ENCODE data around the gene TMEM120B. TPM values are rescaled to one million over a fixed set of nuclear protein-coding genes. Genes with fewer than 3 reads are reported as not detected.
"Not testable (repeated sequence)": the region's sequence is repeated elsewhere in the genome, so short reads cannot be mapped to it uniquely, and the experiment has no call there.

TMEM120B gene
- total RNA-seq (2014; rRNA removed; shearing (Covaris generic)) (9.3 and 12.4 TPM in 2 replicates), total RNA-seq (2022) (20.5 and 21.5 TPM in 2 replicates), Bru-seq, nascent RNA (percentile 59 among the genes with signal in this experiment), BruChase-seq, experiment 1, labeled RNA remaining after a 6-hour chase (percentile 76 among the genes with signal in this experiment), BruChase-seq, experiment 2, labeled RNA remaining after a 2-hour chase (percentile 69 among the genes with signal in this experiment)
- long read RNA-seq, full-length matches to known transcripts = 7 of 26 reads
- long read RNA-seq, partial matches to known transcripts = 3 of 26 reads
- long read RNA-seq, other reads (novel, unspliced or antisense) = 16 of 26 reads

DNA sequence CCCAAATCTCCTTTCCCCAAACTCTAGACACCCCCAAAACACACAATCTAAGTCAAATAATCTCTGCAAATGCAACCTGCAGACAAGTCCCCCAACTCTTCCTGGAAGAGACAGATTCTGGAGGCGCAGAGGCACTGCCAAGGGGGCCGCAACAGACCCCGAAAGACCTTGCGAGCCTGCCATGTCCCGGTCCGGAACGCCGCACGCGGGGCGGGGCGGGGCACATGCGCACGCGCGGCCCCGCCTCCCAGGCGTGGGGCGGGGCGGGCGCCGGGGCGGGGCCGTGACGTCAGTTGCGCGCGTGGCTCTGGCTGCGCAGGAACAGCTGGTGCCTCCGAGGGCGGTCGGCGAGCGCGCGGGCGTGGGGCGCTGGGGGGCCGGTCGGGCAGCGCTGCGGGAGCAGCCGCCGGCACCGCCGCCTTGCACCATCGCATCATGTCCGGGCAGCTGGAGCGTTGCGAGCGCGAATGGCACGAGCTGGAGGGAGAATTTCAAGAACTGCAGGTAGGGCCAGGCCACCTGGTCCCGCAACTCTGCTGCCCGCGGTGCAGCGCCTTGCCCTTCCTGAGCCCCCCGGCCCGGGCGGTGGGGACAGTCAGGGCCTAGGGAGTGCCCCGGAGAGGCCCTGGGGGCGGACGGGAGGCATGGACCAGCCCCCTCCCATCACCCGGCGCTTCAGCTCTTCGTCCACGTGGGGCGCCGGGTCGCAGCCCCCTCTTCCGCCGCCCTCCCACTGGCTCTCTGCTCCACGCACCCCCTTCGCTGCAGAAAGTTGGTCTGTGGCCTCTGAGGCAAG, at the start of gene TMEM120B:
TSS of gene TMEM120B (plus strand) at position 292 of the 796 bp plus-strand sequence. CDS start at position 436, 144 bp downstream.
- TF ChIP-seq, protein P1, sequence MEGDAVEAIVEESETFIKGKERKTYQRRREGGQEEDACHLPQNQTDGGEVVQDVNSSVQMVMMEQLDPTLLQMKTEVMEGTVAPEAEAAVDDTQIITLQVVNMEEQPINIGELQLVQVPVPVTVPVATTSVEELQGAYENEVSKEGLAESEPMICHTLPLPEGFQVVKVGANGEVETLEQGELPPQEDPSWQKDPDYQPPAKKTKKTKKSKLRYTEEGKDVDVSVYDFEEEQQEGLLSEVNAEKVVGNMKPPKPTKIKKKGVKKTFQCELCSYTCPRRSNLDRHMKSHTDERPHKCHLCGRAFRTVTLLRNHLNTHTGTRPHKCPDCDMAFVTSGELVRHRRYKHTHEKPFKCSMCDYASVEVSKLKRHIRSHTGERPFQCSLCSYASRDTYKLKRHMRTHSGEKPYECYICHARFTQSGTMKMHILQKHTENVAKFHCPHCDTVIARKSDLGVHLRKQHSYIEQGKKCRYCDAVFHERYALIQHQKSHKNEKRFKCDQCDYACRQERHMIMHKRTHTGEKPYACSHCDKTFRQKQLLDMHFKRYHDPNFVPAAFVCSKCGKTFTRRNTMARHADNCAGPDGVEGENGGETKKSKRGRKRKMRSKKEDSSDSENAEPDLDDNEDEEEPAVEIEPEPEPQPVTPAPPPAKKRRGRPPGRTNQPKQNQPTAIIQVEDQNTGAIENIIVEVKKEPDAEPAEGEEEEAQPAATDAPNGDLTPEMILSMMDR (conservative IDR thresholded peaks at IDR 0.05; ENCODE audit: low read length) = peak; percentile 54
- no peak for TF ChIP-seq EZH2phosphoT487 (IDR thresholded peaks at IDR 0.05; ENCODE audit: borderline replicate concordance, low read depth, low read length)
- no TSS peak for BruUV-seq (replicated peaks)
- Histone ChIP-seq H3K36me3 (ENCODE audit: insufficient read depth, low read length) (0 out of 2 replicates have a peak, but pooled peaks cover 8% of the 10 kb centered on the region), H4K20me1 (ENCODE audit: insufficient read depth, low read length) (no peaks in the 10 kb centered on the region; the same call in 1 of the 2 replicates), H2AFZ (ENCODE audit: low read length) (peak within 1 kb of the TSS; percentile 90), H3K79me2 (ENCODE audit: insufficient read depth, low read depth, low read length) (peaks cover 15% of the 10 kb centered on the region; the same call in 1 of the 2 replicates), H3K4me2 (ENCODE audit: low read length) (peak within 1 kb of the TSS; percentile 100), H3K4me3 (ENCODE audit: low read depth, low read length, poor library complexity, severe bottlenecking) (peak within 1 kb of the TSS; percentile 85), H3K9me2 (ENCODE audit: insufficient read depth, low read length) (no peaks in the 10 kb centered on the region), H3K4me1 (ENCODE audit: insufficient read depth, low read length, poor library complexity, severe bottlenecking) (peaks cover 40% of the 10 kb centered on the region), H3K27ac (ENCODE audit: low read depth, low read length, poor library complexity, severe bottlenecking) (no peak within 1 kb of the TSS), H3K9me3 (ENCODE audit: low read length) (no peaks in the 10 kb centered on the region)
- ChIA-PET CTCF (ENCODE audit: unreplicated experiment) (interaction anchor here (0.9 to 1.3 kb wide), 4 partner anchors 9 to 82 kb away, joined by 3 to 7 read pairs (median 4); no protein-coding TSS in a partner anchor), POLR2A (interaction anchor here (0.6 to 2.2 kb wide), 12 partner anchors 11 to 554 kb away, joined by 3 to 9 read pairs (median 3); no protein-coding TSS in a partner anchor)
- intact Hi-C loops (cut with micrococcal nuclease; ENCODE audit: unreplicated experiment) = loop anchor here (5.0 kb wide), 1 partner anchor 80 kb away; the partner anchor contains the start of gene RHOF
- peak; percentile 84 for DNase-seq (ENCODE audit: low spot score)

DNA sequence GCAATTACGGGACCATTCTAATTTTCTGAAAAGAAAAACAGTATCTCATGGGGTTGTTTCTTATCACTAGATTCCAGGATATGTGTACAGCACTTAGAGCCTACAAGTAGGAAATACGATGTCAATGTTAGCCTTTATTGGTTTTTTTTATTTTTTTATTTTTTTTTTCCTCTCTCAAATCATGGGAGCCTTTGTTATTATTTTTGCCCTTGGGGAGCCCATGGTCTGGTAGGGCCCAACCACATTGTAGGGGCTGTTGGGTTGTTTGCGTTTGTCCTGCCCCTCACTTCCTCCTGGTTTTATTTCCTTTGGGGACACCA, 49.0 kb upstream of the TMEM120B start:
- H2AFZ ChIP-seq (ENCODE audit: low read length) = peak overlapping the region; percentile 89
- H3K4me3 ChIP-seq (ENCODE audit: low read depth, low read length, poor library complexity, severe bottlenecking) = peak overlapping the region; percentile 72
- no peak for DNase-seq (ENCODE audit: low spot score)
- ChIA-PET CTCF (ENCODE audit: unreplicated experiment) (no interaction called here), POLR2A (interaction anchor here (0.9 to 1.0 kb wide), 2 partner anchors 27 to 36 kb away, joined by 3 read pairs; no protein-coding TSS in a partner anchor)
- H4K20me1 ChIP-seq (ENCODE audit: insufficient read depth, low read length) = no peaks in the 10 kb centered on the region
- H3K27ac ChIP-seq (ENCODE audit: low read depth, low read length, poor library complexity, severe bottlenecking) = peak overlapping the region; percentile 54
- no TSS peak for BruUV-seq (replicated peaks)
- peak overlapping the region; percentile 56 for H3K4me2 ChIP-seq (ENCODE audit: low read length)
- H3K79me2 ChIP-seq (ENCODE audit: insufficient read depth, low read depth, low read length) = peaks cover 10% of the 10 kb centered on the region; the same call in 1 of the 2 replicates
- no peaks in the 10 kb centered on the region for H3K36me3 ChIP-seq (ENCODE audit: insufficient read depth, low read length)
- no peaks in the 10 kb centered on the region for H3K9me3 ChIP-seq (ENCODE audit: low read length)
- TF ChIP-seq EZH2phosphoT487 (IDR thresholded peaks at IDR 0.05; ENCODE audit: borderline replicate concordance, low read depth, low read length) = no peak
- TF ChIP-seq, protein P1 (conservative IDR thresholded peaks at IDR 0.05; ENCODE audit: low read length) = no peak
- peaks cover 17% of the 10 kb centered on the region for H3K4me1 ChIP-seq (ENCODE audit: insufficient read depth, low read length, poor library complexity, severe bottlenecking)
- H3K9me2 ChIP-seq (ENCODE audit: insufficient read depth, low read length) = no peaks in the 10 kb centered on the region
- intact Hi-C loops (cut with micrococcal nuclease; ENCODE audit: unreplicated experiment) = no loop called here

DNA sequence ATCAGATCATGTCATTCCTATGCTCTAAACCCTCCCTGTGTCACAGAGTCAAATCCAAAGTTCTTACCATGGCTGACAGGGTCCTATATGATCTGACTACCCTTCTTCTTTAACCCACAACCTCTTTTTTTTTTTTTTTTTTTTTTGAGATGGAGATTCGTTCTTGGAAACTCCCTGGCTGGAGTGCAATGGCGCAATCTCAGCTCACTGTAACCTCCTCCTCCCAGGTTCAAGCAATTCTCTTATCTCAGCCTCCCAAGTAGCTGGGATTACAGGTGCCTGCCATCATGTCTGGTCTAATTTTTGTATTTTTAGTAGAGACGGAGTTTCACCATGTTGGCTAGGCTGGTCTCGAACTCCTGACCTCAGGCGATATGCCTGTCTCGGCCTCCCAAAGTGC, 45.7 kb upstream of the TMEM120B start:
- DNase-seq (ENCODE audit: low spot score); H3K9me2 ChIP-seq (ENCODE audit: insufficient read depth, low read length); H3K4me3 ChIP-seq (ENCODE audit: low read depth, low read length, poor library complexity, severe bottlenecking); H2AFZ ChIP-seq (ENCODE audit: low read length); H3K36me3 ChIP-seq (ENCODE audit: insufficient read depth, low read length); CTCF ChIA-PET (ENCODE audit: unreplicated experiment); H3K27ac ChIP-seq (ENCODE audit: low read depth, low read length, poor library complexity, severe bottlenecking); BruUV-seq (replicated peaks); intact Hi-C loops (cut with micrococcal nuclease; ENCODE audit: unreplicated experiment); H4K20me1 ChIP-seq (ENCODE audit: insufficient read depth, low read length); H3K4me2 ChIP-seq (ENCODE audit: low read length); H3K9me3 ChIP-seq (ENCODE audit: low read length): not testable (repeated sequence)
- POLR2A ChIA-PET = interaction anchor here (0.6 kb wide), 1 partner anchor 42 kb away, joined by 4 read pairs; no protein-coding TSS in a partner anchor
- Histone ChIP-seq H3K79me2 (ENCODE audit: insufficient read depth, low read depth, low read length) (peaks cover 10% of the 10 kb centered on the region; the same call in 1 of the 2 replicates), H3K4me1 (ENCODE audit: insufficient read depth, low read length, poor library complexity, severe bottlenecking) (peaks cover 22% of the 10 kb centered on the region)

All from OCI-LY7 (cell line).